Skeletal muscle satellite cell (primary cell): ENCODE results near the gene GALP.
"Not testable (repeated sequence)": the region's sequence is repeated elsewhere in the genome, so short reads cannot be mapped to it uniquely, and the experiment has no call there.

ENCODE experiments used
- H3K27me3 ChIP-seq: 2 replicates; pipeline ENCODE4 v1.7.0; 2013; ENCODE audit warnings: low read length; ENCODE audit not compliant: control insufficient read depth, insufficient read depth
- H3K36me3 ChIP-seq: 2 replicates; pipeline ENCODE4 v1.7.0; 2013; ENCODE audit warnings: mild to moderate bottlenecking, control low read depth, low read length; ENCODE audit not compliant: insufficient read depth
- H3K4me1 ChIP-seq: 2 replicates; pipeline ENCODE4 v1.7.0; 2013; ENCODE audit warnings: low read length; ENCODE audit not compliant: control insufficient read depth, insufficient read depth
- H3K4me2 ChIP-seq: 2 replicates; pipeline ENCODE4 v1.7.0; 2013; ENCODE audit warnings: mild to moderate bottlenecking, low read length
- H3K4me3 ChIP-seq: 2 replicates; pipeline ENCODE4 v1.7.0; 2013; ENCODE audit warnings: low read length
- H3K9ac ChIP-seq: 2 replicates; pipeline ENCODE4 v1.7.0; 2013; ENCODE audit warnings: mild to moderate bottlenecking, low read depth, low read length, moderate library complexity
- H3K9me3 ChIP-seq: replicated peaks from 2 replicates; pipeline ENCODE4 v1.7.0; 2013; ENCODE audit warnings: mild to moderate bottlenecking, control low read depth, low read length

Gene GALP

DNA sequence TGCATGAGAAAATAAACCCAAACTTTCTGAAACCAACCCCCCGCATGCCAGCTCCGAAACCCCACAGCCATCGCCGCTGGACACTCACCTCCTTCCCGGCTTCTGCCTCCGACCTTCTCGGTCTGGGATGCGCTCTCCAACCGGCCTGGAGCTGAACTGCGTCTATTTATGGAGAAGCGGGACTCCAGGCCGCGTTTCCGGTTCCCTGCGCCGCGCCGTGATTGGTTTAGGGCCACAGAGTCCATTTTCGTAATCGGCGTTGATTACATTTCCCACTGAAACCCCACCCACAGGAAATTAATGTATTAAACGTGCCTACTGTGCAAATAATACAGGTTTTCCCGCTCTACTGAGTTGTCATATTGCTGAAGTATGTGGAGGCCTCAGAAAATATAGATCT is 21.8 kb downstream of the GALP start, which contains the start of gene ZSCAN5B:
TSS of gene ZSCAN5B (minus strand) at position 138 of the 400 bp plus-strand sequence. CDS start 4,731 bp downstream, outside the sequence.
- H3K9me3 ChIP-seq, H3K4me3 ChIP-seq, H3K27me3 ChIP-seq, H3K9ac ChIP-seq, H3K4me2 ChIP-seq, H3K36me3 ChIP-seq, H3K4me1 ChIP-seq: not testable (repeated sequence)

DNA sequence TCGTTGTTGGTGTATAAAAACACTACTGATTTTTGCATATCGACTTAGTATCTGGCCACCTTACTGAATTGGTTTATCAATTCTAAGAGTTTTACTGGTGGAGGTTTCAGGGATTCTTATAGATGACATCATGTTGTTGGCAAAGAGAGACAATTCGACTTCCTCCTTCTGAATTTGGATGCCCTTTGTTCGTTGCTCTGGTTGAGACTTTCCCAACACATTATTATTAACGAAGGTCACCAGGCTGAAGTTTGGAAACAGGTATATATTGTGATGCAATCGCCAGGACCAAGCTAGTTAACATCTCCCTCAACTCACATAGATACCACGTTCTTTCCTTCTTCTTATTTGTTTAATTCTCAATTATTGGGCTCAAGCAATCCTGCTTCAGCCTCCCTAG is 23.9 kb downstream of the GALP start:
- H3K9ac ChIP-seq: no peak overlapping the region
- no peak overlapping the region for H3K4me2 ChIP-seq
- H3K27me3 ChIP-seq: no peaks in the 10 kb centered on the region
- H3K36me3 ChIP-seq: no peaks in the 10 kb centered on the region
- H3K4me1 ChIP-seq: no peaks in the 10 kb centered on the region
- H3K9me3 ChIP-seq: no peaks in the 10 kb centered on the region
- no peak overlapping the region for H3K4me3 ChIP-seq

DNA sequence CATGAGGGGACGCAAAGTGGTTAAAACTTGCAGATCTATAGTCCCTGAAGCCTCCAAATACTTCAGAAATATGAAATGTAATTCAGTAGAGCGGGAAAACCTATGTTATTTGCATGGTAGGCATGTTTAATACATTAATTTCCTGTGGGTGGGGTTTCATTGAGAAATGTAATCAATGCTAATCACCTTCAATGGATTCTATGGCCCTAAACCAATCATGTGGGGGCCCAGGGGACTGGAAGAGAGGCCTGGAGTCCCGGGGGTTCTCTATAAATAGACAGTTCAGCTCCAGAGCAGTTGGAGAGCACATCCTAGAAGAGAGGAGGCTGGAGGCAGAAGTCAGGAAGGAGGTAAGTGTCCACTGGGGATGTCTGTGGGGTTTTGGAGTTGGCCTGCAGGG is 26.2 kb downstream of the GALP start, which contains the start of gene ZSCAN5C:
TSS of gene ZSCAN5C (plus strand) at position 301 of the 400 bp plus-strand sequence. CDS start 3,641 bp downstream, outside the sequence.
- no peak within 1 kb of the TSS for H3K4me3 ChIP-seq
- H3K4me1 ChIP-seq: no peaks in the 10 kb centered on the region
- H3K4me2 ChIP-seq: no peak within 1 kb of the TSS
- no peaks in the 10 kb centered on the region for H3K36me3 ChIP-seq
- H3K9ac ChIP-seq: no peak within 1 kb of the TSS
- no peaks in the 10 kb centered on the region for H3K27me3 ChIP-seq
- H3K9me3 ChIP-seq: no peaks in the 10 kb centered on the region

DNA sequence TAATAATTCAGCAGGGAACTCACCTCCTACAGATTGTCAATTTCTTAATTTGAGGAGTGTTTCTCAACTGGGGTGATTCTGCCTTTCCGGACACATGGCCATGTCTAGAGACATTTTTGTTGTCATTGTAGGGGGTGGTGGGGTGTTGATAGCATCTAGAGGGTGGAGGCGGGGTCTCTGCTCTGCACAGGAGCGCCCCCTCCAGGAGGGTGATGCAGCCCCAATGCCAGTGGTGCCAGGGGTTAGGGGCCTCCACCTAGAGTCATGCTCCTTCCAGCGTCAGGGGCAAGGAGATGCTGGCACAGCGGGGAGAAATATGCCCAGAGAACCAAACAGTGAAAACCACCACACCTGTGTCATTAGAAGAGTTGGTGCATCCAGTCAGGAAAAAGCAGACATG is 31.8 kb downstream of the GALP start:
- not testable (repeated sequence) for H3K4me2 ChIP-seq, H3K4me1 ChIP-seq, H3K4me3 ChIP-seq, H3K9ac ChIP-seq, H3K36me3 ChIP-seq, H3K27me3 ChIP-seq, H3K9me3 ChIP-seq

DNA sequence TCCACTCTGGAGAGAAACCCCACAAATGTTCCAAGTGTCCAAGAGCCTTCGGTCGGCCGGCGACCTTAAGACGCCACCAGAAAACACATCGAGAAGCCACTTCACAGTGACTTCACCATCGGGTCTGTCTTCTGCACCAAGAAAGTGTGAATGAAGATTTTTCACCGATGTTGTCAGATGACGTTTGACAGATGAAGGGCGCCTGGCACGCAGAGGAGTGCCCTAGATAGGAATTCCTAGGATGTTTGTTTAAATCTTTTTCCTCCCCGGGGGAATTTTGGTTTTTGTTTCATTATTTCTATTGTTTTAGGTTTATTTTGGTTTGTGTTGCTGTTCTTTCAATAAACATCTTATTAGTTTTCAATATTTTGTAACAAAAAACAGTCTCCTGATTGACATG is 33.3 kb downstream of the GALP start:
- H3K4me3 ChIP-seq: no peak overlapping the region
- H3K4me1 ChIP-seq: no peaks in the 10 kb centered on the region
- no peak overlapping the region for H3K4me2 ChIP-seq
- H3K9me3 ChIP-seq: no peaks in the 10 kb centered on the region
- H3K27me3 ChIP-seq: no peaks in the 10 kb centered on the region
- H3K36me3 ChIP-seq: no peaks in the 10 kb centered on the region
- H3K9ac ChIP-seq: no peak overlapping the region

DNA sequence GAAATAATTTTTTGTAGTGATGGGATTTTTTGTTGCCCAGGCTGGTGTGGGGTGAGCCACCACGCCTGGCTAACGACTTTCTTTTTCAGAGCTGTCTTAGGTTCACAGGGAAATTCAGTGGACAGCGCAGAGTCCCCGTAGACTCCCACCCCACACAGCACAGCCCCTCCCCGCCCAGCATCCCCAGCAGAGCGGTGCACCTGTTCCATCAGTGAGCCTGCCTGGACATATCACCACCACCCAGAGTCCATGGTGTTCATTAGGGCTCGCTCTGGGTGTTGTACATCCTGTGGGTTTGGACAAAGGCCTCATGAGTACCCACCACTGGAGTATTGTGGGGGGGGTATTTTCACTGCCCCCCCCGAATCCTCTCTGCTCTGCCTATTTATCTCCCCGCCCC is 34.2 kb downstream of the GALP start:
- not testable (repeated sequence) for H3K36me3 ChIP-seq, H3K4me1 ChIP-seq, H3K9me3 ChIP-seq, H3K4me2 ChIP-seq, H3K9ac ChIP-seq, H3K4me3 ChIP-seq, H3K27me3 ChIP-seq

DNA sequence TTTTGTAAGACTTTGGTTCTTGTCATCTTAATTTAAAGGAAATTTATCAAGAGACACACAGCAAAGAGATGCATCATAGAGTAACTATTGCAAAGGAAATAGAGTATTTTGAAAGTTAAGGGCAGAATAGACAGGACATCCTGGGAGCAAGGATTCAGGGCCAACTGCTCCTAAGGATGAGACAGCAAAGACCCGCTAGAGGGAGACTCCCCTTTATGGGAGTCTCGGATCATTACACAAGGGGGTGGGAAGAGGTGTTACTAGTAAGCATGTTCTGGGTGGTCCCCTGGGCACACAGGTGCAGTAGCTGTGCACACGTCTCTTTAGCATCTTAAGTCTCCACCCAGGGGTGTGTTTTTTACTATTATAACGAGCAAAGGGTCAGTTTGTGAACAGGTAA is 35.9 kb downstream of the GALP start:
- no peaks in the 10 kb centered on the region for H3K4me1 ChIP-seq

DNA sequence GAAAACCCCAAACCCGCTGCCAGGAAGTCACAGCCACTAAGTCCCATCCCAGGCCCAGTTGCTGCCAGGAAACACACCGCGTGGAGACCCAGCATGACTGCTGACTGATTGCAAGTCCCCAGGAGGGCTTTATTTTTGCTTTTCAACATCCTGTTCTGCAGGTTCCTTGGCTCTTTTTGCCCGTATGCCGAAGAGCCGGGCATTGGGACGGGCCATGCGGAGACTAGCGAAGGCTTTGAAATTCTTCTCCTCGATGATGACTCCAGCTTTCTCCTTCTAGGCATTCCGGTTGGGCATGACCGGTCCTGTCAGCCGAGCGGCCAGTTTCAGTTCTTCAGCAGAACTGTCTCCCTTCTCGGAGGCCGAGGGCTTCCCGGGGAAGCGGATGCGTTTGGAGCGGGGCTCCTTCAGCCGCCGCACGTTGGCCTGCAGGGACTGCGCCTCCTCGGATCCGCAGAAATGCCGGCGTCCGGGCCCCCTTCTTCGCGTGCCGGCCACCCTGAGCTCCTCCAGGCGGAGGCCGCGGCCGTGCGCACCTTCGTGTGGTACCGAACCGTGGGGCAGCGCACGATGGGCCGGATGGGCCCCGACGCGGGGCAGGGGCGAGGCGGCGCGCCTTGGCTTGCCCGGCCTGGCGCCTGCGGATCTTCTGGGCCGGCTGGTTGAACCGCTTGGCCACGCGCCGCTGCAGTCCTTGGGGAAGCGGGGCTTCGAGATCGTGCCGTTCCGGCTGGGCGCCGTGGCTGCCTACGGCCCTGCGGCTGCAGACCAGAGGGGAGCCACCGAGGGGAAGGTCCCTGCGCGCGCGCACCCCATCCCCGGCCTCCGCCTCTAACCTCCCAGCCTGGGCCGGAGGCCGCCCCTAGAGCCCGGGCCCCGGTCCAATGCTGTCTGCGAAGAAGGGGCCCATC is 41.5 kb downstream of the GALP start:
- Histone ChIP-seq H3K9ac (peak overlapping the region; percentile 54), H3K4me3 (peak overlapping the region; percentile 64), H3K9me3 (no peaks in the 10 kb centered on the region), H3K4me2 (peak overlapping the region; percentile 86), H3K27me3 (peaks cover 3% of the 10 kb centered on the region), H3K36me3 (no peaks in the 10 kb centered on the region), H3K4me1 (peaks cover 9% of the 10 kb centered on the region)

More for the DNA sequence above, 35.9 kb downstream of the GALP start:
- Histone ChIP-seq H3K27me3 (peaks cover 3% of the 10 kb centered on the region), H3K4me2 (no peak overlapping the region), H3K9me3 (no peaks in the 10 kb centered on the region), H3K36me3 (no peaks in the 10 kb centered on the region), H3K4me3 (no peak overlapping the region), H3K9ac (no peak overlapping the region)

DNA sequence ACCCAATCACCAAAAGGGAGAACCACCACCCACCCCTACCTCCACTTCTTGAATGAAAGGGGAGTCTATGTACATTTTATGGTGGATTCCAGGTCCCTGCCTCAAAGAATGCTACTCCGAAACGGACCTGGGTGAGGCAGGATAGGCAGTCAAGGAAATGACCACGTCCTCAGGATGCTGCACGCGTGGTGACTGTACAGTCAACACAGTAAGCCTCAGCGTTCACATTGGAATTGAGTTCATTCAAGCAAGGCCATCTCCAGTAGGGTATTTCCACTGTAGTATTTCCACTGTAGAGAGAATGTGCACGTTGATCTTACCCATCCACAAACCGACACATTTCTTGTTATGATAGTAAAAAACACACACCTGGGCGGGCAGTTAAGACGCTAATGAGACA is 43.2 kb downstream of the GALP start:
- Histone ChIP-seq H3K9me3 (no peaks in the 10 kb centered on the region), H3K4me2 (no peak overlapping the region), H3K4me3 (no peak overlapping the region), H3K36me3 (no peaks in the 10 kb centered on the region), H3K9ac (no peak overlapping the region), H3K4me1 (peaks cover 9% of the 10 kb centered on the region), H3K27me3 (peaks cover 3% of the 10 kb centered on the region)

DNA sequence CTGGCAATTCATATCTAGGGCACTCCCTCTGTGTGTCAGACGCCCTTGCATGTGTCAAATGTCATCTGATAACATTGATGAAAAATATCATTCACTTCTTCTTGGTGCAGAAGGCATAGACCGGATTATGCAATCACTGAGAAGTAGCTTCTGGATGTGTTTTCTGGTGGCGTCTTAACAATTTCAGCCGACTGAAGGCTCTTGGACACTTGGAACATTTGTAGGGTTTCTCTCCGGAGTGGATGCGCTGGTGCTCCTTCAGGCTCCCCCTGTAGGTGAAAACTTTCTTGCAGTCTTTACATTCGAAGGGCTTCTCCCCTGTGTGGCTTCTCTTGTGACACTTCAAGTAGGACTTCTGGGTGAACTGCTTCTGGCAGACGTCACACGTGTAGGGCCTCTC is 45.6 kb downstream of the GALP start:
- H3K4me3 ChIP-seq, H3K4me2 ChIP-seq, H3K9ac ChIP-seq, H3K4me1 ChIP-seq, H3K27me3 ChIP-seq, H3K36me3 ChIP-seq, H3K9me3 ChIP-seq: not testable (repeated sequence)

DNA sequence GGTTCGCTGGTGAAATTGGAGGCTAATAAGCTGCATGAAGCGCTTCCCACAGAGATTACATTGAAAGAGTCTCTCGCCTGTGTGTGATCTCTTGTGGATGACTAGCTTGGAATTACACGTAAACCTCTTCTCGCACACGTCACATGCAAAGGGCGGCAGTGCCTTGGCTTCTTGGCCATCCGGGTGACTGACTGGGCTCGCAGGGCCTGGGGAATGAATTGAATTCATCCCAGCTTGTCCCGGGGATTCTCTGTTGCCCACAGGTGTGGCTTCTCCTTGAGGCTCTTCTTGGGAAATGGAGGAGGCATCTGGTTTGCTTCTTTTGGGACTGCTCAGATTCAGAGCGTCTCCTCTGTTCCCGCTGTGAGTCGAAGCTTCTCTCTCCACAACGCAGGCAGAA is 46.0 kb downstream of the GALP start:
- Histone ChIP-seq H3K9me3 (no peaks in the 10 kb centered on the region), H3K9ac (no peak overlapping the region), H3K36me3 (no peaks in the 10 kb centered on the region), H3K27me3 (no peaks in the 10 kb centered on the region), H3K4me3 (no peak overlapping the region), H3K4me1 (peaks cover 9% of the 10 kb centered on the region), H3K4me2 (no peak overlapping the region)

DNA sequence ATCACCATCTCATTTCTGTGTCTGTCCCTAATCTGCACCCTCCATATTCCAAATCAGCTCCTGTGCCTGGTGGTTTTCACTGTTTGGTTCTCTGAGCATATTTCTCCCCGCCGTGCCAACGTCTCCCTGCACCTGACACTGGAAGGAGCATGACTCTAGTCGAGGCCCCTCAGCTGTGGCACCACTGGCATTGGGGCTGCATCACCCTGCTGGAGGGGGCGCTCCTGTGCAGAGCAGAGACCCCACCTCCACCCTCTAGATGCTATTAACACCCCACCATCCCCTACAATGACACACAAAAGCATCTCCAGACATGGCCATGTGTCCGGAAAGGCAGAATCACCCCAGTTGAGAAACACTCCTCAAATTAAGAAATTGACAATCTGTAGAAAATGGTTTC is 47.1 kb downstream of the GALP start:
- Histone ChIP-seq H3K9ac (no peak overlapping the region), H3K27me3 (no peaks in the 10 kb centered on the region), H3K4me2 (no peak overlapping the region), H3K9me3 (no peaks in the 10 kb centered on the region), H3K4me3 (no peak overlapping the region), H3K4me1 (no peaks in the 10 kb centered on the region), H3K36me3 (no peaks in the 10 kb centered on the region)
